ENCODE data around the gene MAP4K5.

The MAP4K5 gene

GRCh38 chr14:50530794-50531365 is 1.5 kb downstream of the MAP4K5 start:
- H3K27me3 Mint-ChIP-seq (ENCODE audit: low read depth), result no peaks in the 10 kb centered on the region
- no peaks in the 10 kb centered on the region for H3K9me3 Mint-ChIP-seq
- peaks cover 12% of the 10 kb centered on the region for H3K36me3 Mint-ChIP-seq (ENCODE audit: low read depth)
- peak overlapping the region; percentile 93 to 98 (median 97) for H3K27ac Mint-ChIP-seq
- TF ChIP-seq CTCF (IDR thresholded peaks at IDR 0.05; ENCODE audit: unreplicated experiment in 3 of 3), result no peak
- H3K4me1 Mint-ChIP-seq, result peaks cover 50% of the 10 kb centered on the region
- peak overlapping the region; percentile 94 to 96 (median 95) for H3K4me3 Mint-ChIP-seq

- peaks cover 13% of the 10 kb centered on the region for H3K36me3 Mint-ChIP-seq (ENCODE audit: low read depth)
Observed at GRCh38 chr14:50530358-50530757, 2.0 kb downstream of the MAP4K5 start.

GRCh38 chr14:50529288-50530179 is 2.8 kb downstream of the MAP4K5 start:
- Mint-ChIP-seq H3K27me3 (ENCODE audit: low read depth) (no peaks in the 10 kb centered on the region), H3K36me3 (ENCODE audit: low read depth) (peaks cover 20% of the 10 kb centered on the region), H3K4me1 (peaks cover 52% of the 10 kb centered on the region), H3K4me3 (peak overlapping the region; percentile 94 to 96 (median 95)), H3K27ac (peak overlapping the region; percentile 28 to 98 (median 97)), H3K9me3 (no peaks in the 10 kb centered on the region)
- no peak for TF ChIP-seq CTCF (IDR thresholded peaks at IDR 0.05; ENCODE audit: unreplicated experiment in 3 of 3)

More at GRCh38 chr14:50530358-50530757, 2.0 kb downstream of the MAP4K5 start:
- no peak for TF ChIP-seq CTCF (IDR thresholded peaks at IDR 0.05; ENCODE audit: unreplicated experiment in 3 of 3)
- Mint-ChIP-seq H3K9me3 (no peaks in the 10 kb centered on the region), H3K27me3 (ENCODE audit: low read depth) (no peaks in the 10 kb centered on the region), H3K4me1 (peaks cover 50% of the 10 kb centered on the region), H3K27ac (peak overlapping the region; percentile 40 to 98 (median 97)), H3K4me3 (peak overlapping the region; percentile 94 to 96 (median 95))

- H3K4me3 Mint-ChIP-seq, result no peak overlapping the region
- H3K27me3 Mint-ChIP-seq (ENCODE audit: low read depth), result no peaks in the 10 kb centered on the region
- peaks cover 58% of the 10 kb centered on the region for H3K4me1 Mint-ChIP-seq
- no peaks in the 10 kb centered on the region for H3K9me3 Mint-ChIP-seq
- no peak for TF ChIP-seq CTCF (IDR thresholded peaks at IDR 0.05; ENCODE audit: unreplicated experiment in 3 of 3)
- peaks cover 34% of the 10 kb centered on the region for H3K36me3 Mint-ChIP-seq (ENCODE audit: low read depth)
- H3K27ac Mint-ChIP-seq, result peak overlapping the region in 1 of 3 experiments; percentile 4
Observed at GRCh38 chr14:50528000-50528399, 4.4 kb downstream of the MAP4K5 start.

GRCh38 chr14:50524731-50525515 is 7.4 kb downstream of the MAP4K5 start:
- Mint-ChIP-seq H3K4me1 (peaks cover 34% of the 10 kb centered on the region), H3K36me3 (ENCODE audit: low read depth) (peaks cover 42% of the 10 kb centered on the region), H3K27me3 (ENCODE audit: low read depth) (no peaks in the 10 kb centered on the region), H3K9me3 (no peaks in the 10 kb centered on the region), H3K27ac (peak overlapping the region in 1 of 3 experiments; percentile 21), H3K4me3 (no peak overlapping the region)
- TF ChIP-seq CTCF (IDR thresholded peaks at IDR 0.05; ENCODE audit: unreplicated experiment in 3 of 3), result no peak

All from nephron (organoid).